Mesenchymal stem cell (in vitro differentiated cells and primary cell): Measurements from ENCODE around the gene CCDC102B.

ENCODE experiments used
- DNase-seq: peaks from one replicate; pipeline ENCODE4 v3.0.0-alpha.2; 2013
- H2AFZ ChIP-seq: one replicate; pipeline ENCODE4 v1.6.1; 2013; ENCODE audit warnings: low read depth, mild to moderate bottlenecking, control low read depth, inconsistent platforms, low read length, moderate library complexity
- H2AK5ac ChIP-seq: 2 replicates; pipeline ENCODE4 v1.6.1; 2013; ENCODE audit warnings: low read length, moderate library complexity, mild to moderate bottlenecking, inconsistent platforms; ENCODE audit not compliant: severe bottlenecking
- H2BK120ac ChIP-seq: one replicate; pipeline ENCODE4 v1.6.1; 2013; ENCODE audit warnings: low read depth, mild to moderate bottlenecking, inconsistent platforms, low read length, moderate library complexity
- H2BK12ac ChIP-seq, 2 experiments: one replicate each; pipeline ENCODE4 v1.6.1; 2013; ENCODE audit warnings: inconsistent platforms in 2 of 2, low read length in 2 of 2, mild to moderate bottlenecking in 2 of 2, moderate library complexity in 2 of 2, control low read depth in 1 of 2
- H2BK15ac ChIP-seq: one replicate; pipeline ENCODE4 v1.6.1; 2013; ENCODE audit warnings: mild to moderate bottlenecking, low read depth, inconsistent platforms; ENCODE audit not compliant: poor library complexity, severe bottlenecking
- H2BK5ac ChIP-seq: 2 replicates; pipeline ENCODE4 v1.6.1; 2013; ENCODE audit warnings: low read depth, mild to moderate bottlenecking, low read length, control low read depth, inconsistent platforms; ENCODE audit not compliant: poor library complexity, severe bottlenecking
- H3K14ac ChIP-seq, 2 experiments: one replicate each; pipeline ENCODE4 v1.6.1; 2013; ENCODE audit warnings: inconsistent platforms in 2 of 2, low read length in 2 of 2, control low read depth in 1 of 2, mild to moderate bottlenecking in 1 of 2, moderate library complexity in 1 of 2
- H3K18ac ChIP-seq, 2 experiments: one replicate each; pipeline ENCODE4 v1.6.1; 2013; ENCODE audit warnings: inconsistent platforms in 2 of 2, low read length in 2 of 2, control low read depth in 1 of 2, low read depth in 1 of 2, mild to moderate bottlenecking in 1 of 2
- H3K23ac ChIP-seq, 2 experiments: one replicate each; pipeline ENCODE4 v1.6.1; 2013; ENCODE audit warnings: inconsistent platforms in 2 of 2, low read length in 2 of 2, mild to moderate bottlenecking in 2 of 2, moderate library complexity in 2 of 2, control low read depth in 1 of 2
- H3K27ac ChIP-seq: 2 replicates; pipeline ENCODE4 v1.5.1; 2013; ENCODE audit warnings: mild to moderate bottlenecking, moderate library complexity, low read length, control low read depth, inconsistent platforms; ENCODE audit not compliant: poor library complexity, severe bottlenecking
- H3K27me3 ChIP-seq, 2 experiments: 2 replicates each; pipeline versions ENCODE4 v1.6.1 to v1.7.0; 2013; ENCODE audit warnings: low read length in 2 of 2, mild to moderate bottlenecking in 2 of 2, moderate library complexity in 2 of 2, control low read depth in 1 of 2, inconsistent platforms in 1 of 2; ENCODE audit not compliant: control insufficient read depth in 1 of 2, insufficient read depth in 1 of 2
- H3K36me3 ChIP-seq, 2 experiments: 2 replicates each; pipeline versions ENCODE4 v1.6.1 to v1.7.0; 2013; ENCODE audit warnings: low read length in 2 of 2, control low read depth in 1 of 2, inconsistent platforms in 1 of 2, low read depth in 1 of 2, mild to moderate bottlenecking in 1 of 2; ENCODE audit not compliant: insufficient read depth in 2 of 2, control insufficient read depth in 1 of 2
- H3K4ac ChIP-seq, 2 experiments: one replicate each; pipeline ENCODE4 v1.6.1; 2013; ENCODE audit warnings: inconsistent platforms in 2 of 2, low read length in 2 of 2, mild to moderate bottlenecking in 2 of 2, moderate library complexity in 2 of 2, control low read depth in 1 of 2, low read depth in 1 of 2
- H3K4me1 ChIP-seq: 2 replicates; pipeline ENCODE4 v1.6.1; 2013; ENCODE audit warnings: low read depth, low read length, control low read depth; ENCODE audit not compliant: control insufficient read depth, insufficient read depth
- H3K4me2 ChIP-seq: 2 replicates; pipeline ENCODE4 v1.6.1; 2013; ENCODE audit warnings: low read length, mild to moderate bottlenecking, inconsistent platforms; ENCODE audit not compliant: poor library complexity, severe bottlenecking
- H3K4me3 ChIP-seq, 2 experiments: 2 replicates each; pipeline versions ENCODE4 v1.5.1 to v1.7.0; 2013; ENCODE audit warnings: low read length in 2 of 2, mild to moderate bottlenecking in 2 of 2, control low read depth in 1 of 2, low read depth in 1 of 2; ENCODE audit not compliant: insufficient read depth in 1 of 2
- H3K79me1 ChIP-seq: replicated peaks from 2 replicates; pipeline ENCODE4 v1.6.1; 2013; ENCODE audit warnings: mild to moderate bottlenecking, control low read depth, low read length, inconsistent platforms; ENCODE audit not compliant: poor library complexity, severe bottlenecking
- H3K9ac ChIP-seq: 2 replicates; pipeline ENCODE4 v1.7.0; 2013; ENCODE audit warnings: mild to moderate bottlenecking, low read length, moderate library complexity
- H3K9me3 ChIP-seq: 2 replicates; pipeline ENCODE4 v1.7.0; 2013; ENCODE audit warnings: mild to moderate bottlenecking, low read length; ENCODE audit not compliant: control insufficient read depth
- H4K8ac ChIP-seq: one replicate; pipeline ENCODE4 v1.6.1; 2013; ENCODE audit warnings: inconsistent platforms, mild to moderate bottlenecking, low read length, moderate library complexity
- H4K91ac ChIP-seq: one replicate; pipeline ENCODE4 v1.6.1; 2013; ENCODE audit warnings: mild to moderate bottlenecking, low read length, inconsistent platforms
- WGBS: methylation state at CpG from one replicate; pipeline ENCODE4 v1.1.7; 2013; ENCODE audit warnings: mixed read lengths; 5-methylcytosine and 5-hydroxymethylcytosine counted together

Gene CCDC102B

DNA sequence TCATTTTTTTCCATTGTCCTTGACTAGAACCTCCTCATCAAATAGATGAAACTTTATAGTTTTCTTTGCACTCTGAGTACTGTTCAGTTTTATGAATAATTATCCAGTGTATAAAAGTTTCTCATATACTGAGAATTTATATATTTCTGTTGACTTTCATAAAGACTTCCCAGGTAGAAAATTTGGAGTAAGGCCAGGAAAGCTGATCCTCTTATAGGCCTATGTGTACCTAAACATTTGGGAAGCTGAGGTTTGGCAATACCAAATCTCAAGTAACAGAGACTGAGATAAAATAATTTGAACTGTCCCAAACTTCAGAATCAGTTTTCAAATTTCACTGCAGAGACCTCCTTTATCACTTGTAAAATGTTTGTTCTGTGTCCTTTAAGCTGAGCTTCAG lies 43.4 kb downstream of the CCDC102B start:
- Histone ChIP-seq H3K9me3 (no peaks in the 10 kb centered on the region), H4K91ac (no peak overlapping the region), H4K8ac (no peak overlapping the region), H2BK15ac (no peak overlapping the region), H3K14ac (no peak overlapping the region), H2BK12ac (no peak overlapping the region), H2AK5ac (no peak overlapping the region), H3K27me3 (no peaks in the 10 kb centered on the region), H2AFZ (no peak overlapping the region), H2BK120ac (no peak overlapping the region), H2BK5ac (no peak overlapping the region), H3K4ac (no peak overlapping the region), H3K4me1 (peaks cover 1% of the 10 kb centered on the region), H3K4me2 (no peak overlapping the region), H3K27ac (peak overlapping the region; percentile 66), H3K36me3 (no peaks in the 10 kb centered on the region), H3K23ac (no peak overlapping the region), H3K18ac (no peak overlapping the region), H3K79me1 (no peaks in the 10 kb centered on the region), H3K9ac (peak overlapping the region; percentile 41), H3K4me3 (no peak overlapping the region)
- no peak for DNase-seq

DNA sequence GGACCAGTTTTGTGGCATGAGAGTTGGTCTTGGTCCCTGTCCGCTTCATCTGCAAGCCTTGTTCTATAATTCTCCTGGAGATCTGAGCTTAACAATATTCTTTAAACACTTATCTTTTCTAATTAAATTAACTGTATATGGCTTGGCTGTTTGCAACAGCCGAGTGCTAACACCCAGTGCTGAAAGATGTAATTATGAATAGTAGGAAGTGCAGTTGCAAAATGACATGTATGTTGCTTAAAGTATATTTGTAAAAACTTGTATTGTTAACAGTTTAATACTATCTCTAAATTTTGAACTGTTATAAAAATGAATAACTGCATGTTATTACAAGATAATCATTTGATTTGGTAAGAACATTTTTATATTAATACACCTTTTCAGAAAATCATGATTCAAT lies 45.1 kb downstream of the CCDC102B start:
- Histone ChIP-seq H4K8ac (peak overlapping the region; percentile 73), H3K9ac (no peak overlapping the region), H2BK5ac (no peak overlapping the region), H3K36me3 (no peaks in the 10 kb centered on the region), H3K4ac (no peak overlapping the region), H3K14ac (no peak overlapping the region), H3K79me1 (no peaks in the 10 kb centered on the region), H3K4me1 (peaks cover 1% of the 10 kb centered on the region), H2BK120ac (no peak overlapping the region), H3K27ac (no peak overlapping the region), H2AK5ac (peak overlapping the region; percentile 64), H2BK15ac (no peak overlapping the region), H2BK12ac (no peak overlapping the region), H3K23ac (no peak overlapping the region), H4K91ac (no peak overlapping the region), H2AFZ (no peak overlapping the region), H3K4me3 (no peak overlapping the region), H3K27me3 (no peaks in the 10 kb centered on the region), H3K9me3 (no peaks in the 10 kb centered on the region), H3K18ac (no peak overlapping the region), H3K4me2 (no peak overlapping the region)
- no CpG with 5 or more reads among the region's 2 CpGs for WGBS
- no peak for DNase-seq

DNA sequence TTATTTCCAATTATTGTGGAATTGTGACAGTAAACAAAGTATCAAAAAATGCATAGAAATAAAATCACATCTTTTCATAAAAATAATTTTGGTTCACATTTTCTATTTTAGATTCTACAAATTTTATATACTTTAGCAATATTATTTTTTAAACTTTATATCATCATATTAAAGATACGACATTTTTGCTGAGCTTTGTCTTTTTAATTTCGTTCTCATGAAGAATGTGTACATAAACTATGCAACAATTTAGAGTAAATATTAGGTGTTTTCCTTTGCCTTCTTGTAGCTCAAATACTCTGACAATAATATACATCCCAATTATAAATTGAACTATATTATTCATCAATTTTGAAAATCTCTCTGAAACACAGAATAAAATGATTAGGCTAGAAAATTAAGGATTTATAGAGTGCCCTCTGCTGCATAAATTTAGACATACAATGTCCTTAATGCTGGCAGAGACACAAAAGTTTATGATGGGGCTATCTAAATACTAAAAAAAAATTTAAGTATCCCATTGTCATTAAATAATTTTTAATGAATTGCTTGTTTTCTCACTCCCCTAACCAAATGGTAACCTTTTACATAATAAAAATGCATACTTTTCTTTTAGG lies 45.7 kb downstream of the CCDC102B start:
- WGBS = no CpG with 5 or more reads among the region's 2 CpGs
- no peak overlapping the region for H2BK120ac ChIP-seq
- H3K36me3 ChIP-seq = no peaks in the 10 kb centered on the region
- H3K9me3 ChIP-seq = no peaks in the 10 kb centered on the region
- H4K8ac ChIP-seq = no peak overlapping the region
- no peak overlapping the region for H3K4me2 ChIP-seq
- no peak overlapping the region for H2BK5ac ChIP-seq
- H2BK15ac ChIP-seq = no peak overlapping the region
- H3K79me1 ChIP-seq = no peaks in the 10 kb centered on the region
- no peak overlapping the region for H3K14ac ChIP-seq
- no peak overlapping the region for H4K91ac ChIP-seq
- no peaks in the 10 kb centered on the region for H3K27me3 ChIP-seq
- H3K23ac ChIP-seq = no peak overlapping the region
- H3K27ac ChIP-seq = no peak overlapping the region
- no peak overlapping the region for H2AK5ac ChIP-seq
- H3K4me3 ChIP-seq = no peak overlapping the region
- DNase-seq = no peak
- no peak overlapping the region for H3K4ac ChIP-seq
- H2AFZ ChIP-seq = no peak overlapping the region
- H3K9ac ChIP-seq = no peak overlapping the region
- no peak overlapping the region for H2BK12ac ChIP-seq
- H3K4me1 ChIP-seq = peaks cover 1% of the 10 kb centered on the region
- H3K18ac ChIP-seq = no peak overlapping the region

DNA sequence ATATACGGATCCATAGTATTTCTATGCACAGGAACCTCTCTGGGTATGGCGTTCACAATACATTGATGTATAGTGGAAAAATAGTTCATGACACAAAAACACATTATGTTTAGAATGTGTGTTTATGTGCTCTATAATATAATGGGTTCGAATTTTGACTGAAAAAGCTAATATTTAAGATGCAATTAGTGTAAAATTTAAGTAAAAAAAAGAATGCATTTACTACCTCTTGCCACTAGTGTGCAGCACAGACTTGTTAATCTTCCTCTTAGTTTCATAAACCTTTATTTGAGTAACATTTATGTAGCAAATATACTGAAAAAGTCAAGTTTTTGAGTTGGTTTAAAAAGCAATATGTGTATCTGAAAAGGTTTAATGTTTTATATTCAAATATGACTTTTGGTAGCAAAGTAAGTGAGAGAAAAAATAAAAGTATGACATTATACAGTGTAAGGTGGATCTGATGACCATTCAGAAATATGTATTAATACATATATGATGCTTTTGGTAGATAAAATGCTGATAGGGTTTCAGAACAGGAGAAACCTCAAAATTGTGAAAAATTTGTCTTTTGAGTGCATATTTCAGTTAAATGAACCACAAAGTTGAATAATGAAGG lies 49.4 kb downstream of the CCDC102B start:
- no peak overlapping the region for H4K8ac ChIP-seq
- no peak overlapping the region for H3K9ac ChIP-seq
- no peak overlapping the region for H3K4ac ChIP-seq
- no peak overlapping the region for H4K91ac ChIP-seq
- no peak overlapping the region for H3K14ac ChIP-seq
- H3K4me2 ChIP-seq = no peak overlapping the region
- no peaks in the 10 kb centered on the region for H3K79me1 ChIP-seq
- no peak overlapping the region for H3K23ac ChIP-seq
- 100% methylated on average over 1 of the region's 3 CpGs for WGBS
- H2BK15ac ChIP-seq = no peak overlapping the region
- H2BK120ac ChIP-seq = no peak overlapping the region
- H3K27ac ChIP-seq = no peak overlapping the region
- H2BK12ac ChIP-seq = no peak overlapping the region
- no peaks in the 10 kb centered on the region for H3K4me1 ChIP-seq
- H3K27me3 ChIP-seq = no peaks in the 10 kb centered on the region
- H3K9me3 ChIP-seq = no peaks in the 10 kb centered on the region
- DNase-seq = peak; percentile 46
- no peaks in the 10 kb centered on the region for H3K36me3 ChIP-seq
- no peak overlapping the region for H2AFZ ChIP-seq
- no peak overlapping the region for H3K4me3 ChIP-seq
- no peak overlapping the region for H2AK5ac ChIP-seq
- no peak overlapping the region for H3K18ac ChIP-seq
- H2BK5ac ChIP-seq = no peak overlapping the region
